Measurements from ENCODE around the gene LCN1. TPM values are rescaled to one million over a fixed set of nuclear protein-coding genes. Genes with fewer than 3 reads are reported as not detected.
"Not testable (repeated sequence)": the region's sequence is repeated elsewhere in the genome, so short reads cannot be mapped to it uniquely, and the experiment has no call there.

The LCN1 gene
- total RNA-seq, 4 donors from 2014 or later = not detected

GRCh38 chr9:135544981-135545635 lies 23.9 kb downstream of the LCN1 start:
- DNase-seq (no peak), ATAC-seq (no peak)
- Histone ChIP-seq H3K27me3 (no peaks in the 10 kb centered on the region), H3K36me3 (no peaks in the 10 kb centered on the region), H3K9me3 (no peaks in the 10 kb centered on the region), H3K4me1 (no peaks in the 10 kb centered on the region), H3K27ac (no peak overlapping the region), H3K4me3 (no peak overlapping the region)
- TF ChIP-seq CTCF (IDR thresholded peaks at IDR 0.05 in 4 of 5, conservative IDR thresholded peaks at IDR 0.05 in 1 of 5) (no peak), POLR2A (IDR thresholded peaks at IDR 0.05) (no peak)
- in situ Hi-C loops (cut with MboI; ENCODE audit: low sequenced_read_pairs in 4 of 4) = no loop called here
- intact Hi-C loops (cut with DNase I; ENCODE audit: low total_unique reads) = no loop called here

- H3K27ac ChIP-seq; H3K4me1 ChIP-seq; H3K36me3 ChIP-seq; in situ Hi-C loops (cut with MboI; ENCODE audit: low sequenced_read_pairs in 4 of 4); H3K4me3 ChIP-seq; H3K9me3 ChIP-seq; H3K27me3 ChIP-seq; DNase-seq; ATAC-seq; intact Hi-C loops (cut with DNase I; ENCODE audit: low total_unique reads): not testable (repeated sequence)
Measured at GRCh38 chr9:135545646-135546176, 24.5 kb downstream of the LCN1 start, which contains the start of gene OBP2A. OBP2A (plus strand) TSS chr9:135546126; CDS start chr9:135546181, 55 bp downstream.

GRCh38 chr9:135546792-135547617 lies 25.8 kb downstream of the LCN1 start:
- H3K36me3 ChIP-seq; H3K9me3 ChIP-seq; in situ Hi-C loops (cut with MboI; ENCODE audit: low sequenced_read_pairs in 4 of 4); H3K4me3 ChIP-seq; ATAC-seq; H3K27ac ChIP-seq; H3K27me3 ChIP-seq; intact Hi-C loops (cut with DNase I; ENCODE audit: low total_unique reads); H3K4me1 ChIP-seq; DNase-seq: not testable (repeated sequence)

- no peaks in the 10 kb centered on the region for H3K4me1 ChIP-seq
- in situ Hi-C loops (cut with MboI; ENCODE audit: low sequenced_read_pairs in 4 of 4) (no loop called here), intact Hi-C loops (cut with DNase I; ENCODE audit: low total_unique reads) (no loop called here)
- TF ChIP-seq CTCF (IDR thresholded peaks at IDR 0.05 in 4 of 5, conservative IDR thresholded peaks at IDR 0.05 in 1 of 5) = no peak
- no peak for TF ChIP-seq POLR2A (IDR thresholded peaks at IDR 0.05)
- no peaks in the 10 kb centered on the region for H3K27me3 ChIP-seq
- DNase-seq (no peak), ATAC-seq (no peak)
- no peaks in the 10 kb centered on the region for H3K36me3 ChIP-seq
- H3K9me3 ChIP-seq = no peaks in the 10 kb centered on the region
- no peak overlapping the region for H3K27ac ChIP-seq
- no peak overlapping the region for H3K4me3 ChIP-seq
Measured at GRCh38 chr9:135547756-135548736, 26.8 kb downstream of the LCN1 start.

GRCh38 chr9:135549478-135550343 lies 28.5 kb downstream of the LCN1 start:
- H3K4me1 ChIP-seq; intact Hi-C loops (cut with DNase I; ENCODE audit: low total_unique reads); H3K36me3 ChIP-seq; H3K27ac ChIP-seq; H3K9me3 ChIP-seq; H3K27me3 ChIP-seq; ATAC-seq; DNase-seq; H3K4me3 ChIP-seq; in situ Hi-C loops (cut with MboI; ENCODE audit: low sequenced_read_pairs in 4 of 4): not testable (repeated sequence)
